Activated naive CD8-positive, alpha-beta T cell treated with anti-CD3 and anti-CD28 coated beads for 36 hours (primary cell): ENCODE data around the gene RASL12. TPM values are rescaled to one million over a fixed set of nuclear protein-coding genes. Genes with fewer than 3 reads are reported as not detected.
A peak's percentile ranks its signal among the peaks of the same experiment; 100 is the strongest.
"Not testable (repeated sequence)": the region's sequence is repeated elsewhere in the genome, so short reads cannot be mapped to it uniquely, and the experiment has no call there.

Source experiments
- DNase-seq: peaks from one replicate; pipeline ENCODE4 v3.0.0; 2021
- H3K27ac Mint-ChIP-seq: one replicate; pipeline ENCODE4 v1.8.0; 2022; ENCODE audit warnings: mild to moderate bottlenecking, moderate library complexity, mixed read lengths
- H3K27me3 Mint-ChIP-seq: one replicate; pipeline ENCODE4 v1.8.0; 2022; ENCODE audit warnings: mild to moderate bottlenecking, mixed read lengths
- H3K36me3 Mint-ChIP-seq: one replicate; pipeline ENCODE4 v1.8.0; 2021; ENCODE audit warnings: mild to moderate bottlenecking, mixed read lengths
- H3K4me1 Mint-ChIP-seq: one replicate; pipeline ENCODE4 v1.8.0; 2021; ENCODE audit warnings: mixed read lengths
- H3K4me3 Mint-ChIP-seq: one replicate; pipeline ENCODE4 v1.8.0; 2022; ENCODE audit warnings: mild to moderate bottlenecking, moderate library complexity, mixed read lengths
- H3K9me3 Mint-ChIP-seq: one replicate; pipeline ENCODE4 v1.8.0; 2022; ENCODE audit warnings: mixed read lengths
- total RNA-seq, 2 experiments: library from RNA; stranded (reverse); gene quantifications; one replicate each; pipeline ENCODE4 v1.2.3, GENCODE V29; 2021

Gene RASL12
- total RNA-seq, 2 experiments from 2014 or later, result not detected

DNA sequence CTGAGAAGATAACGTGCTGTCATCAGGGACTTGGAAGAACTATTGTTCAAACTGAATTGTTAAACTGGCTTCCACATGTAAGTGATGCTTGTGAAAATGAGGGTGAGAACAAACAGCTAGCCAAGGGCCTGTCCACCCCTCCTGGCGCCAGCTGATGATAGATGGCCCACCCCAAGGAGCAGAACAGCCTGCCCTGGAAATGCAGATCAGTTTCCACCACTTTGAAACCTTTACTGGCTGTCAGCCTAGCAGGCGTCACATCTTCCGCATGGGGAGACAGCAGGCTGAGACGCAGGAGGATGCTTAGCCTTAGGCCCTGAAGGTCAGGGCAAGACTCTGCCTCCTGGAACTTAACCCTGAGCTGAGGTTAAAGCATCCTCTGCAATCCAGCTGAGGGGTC lies 29.0 kb downstream of the RASL12 start:
- H3K27ac Mint-ChIP-seq, result no peak overlapping the region
- no peaks in the 10 kb centered on the region for H3K9me3 Mint-ChIP-seq
- H3K4me1 Mint-ChIP-seq, result no peaks in the 10 kb centered on the region
- no peak for DNase-seq
- no peak overlapping the region for H3K4me3 Mint-ChIP-seq
- H3K27me3 Mint-ChIP-seq, result no peaks in the 10 kb centered on the region
- no peaks in the 10 kb centered on the region for H3K36me3 Mint-ChIP-seq

DNA sequence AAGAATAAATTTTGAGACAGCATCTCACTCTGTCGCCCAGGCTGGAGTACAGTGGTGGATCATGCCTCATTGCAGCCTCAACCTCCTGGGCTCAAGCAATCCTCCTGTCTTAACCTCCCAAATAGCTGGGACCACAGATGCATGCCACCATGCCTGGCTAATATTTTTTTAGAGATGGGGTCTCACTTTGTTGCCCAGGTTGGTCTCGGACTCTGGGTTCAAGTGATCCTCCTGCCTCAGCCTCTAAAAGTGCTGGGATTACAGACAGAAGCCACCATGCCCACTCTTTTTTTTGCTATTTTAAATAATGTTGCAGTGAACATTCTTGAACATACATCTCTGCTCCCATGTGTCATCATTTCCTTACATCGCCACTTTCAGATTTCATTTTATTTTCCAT lies 29.4 kb downstream of the RASL12 start:
- Mint-ChIP-seq H3K36me3 (no peaks in the 10 kb centered on the region), H3K27me3 (no peaks in the 10 kb centered on the region), H3K9me3 (no peaks in the 10 kb centered on the region), H3K4me1 (peaks cover 3% of the 10 kb centered on the region), H3K27ac (no peak overlapping the region), H3K4me3 (no peak overlapping the region)
- DNase-seq, result no peak

GRCh38 chr15:65037309-65037708 lies 30.5 kb downstream of the RASL12 start:
- H3K36me3 Mint-ChIP-seq, result no peaks in the 10 kb centered on the region
- H3K4me3 Mint-ChIP-seq, result no peak overlapping the region
- H3K4me1 Mint-ChIP-seq, result peaks cover 6% of the 10 kb centered on the region
- no peaks in the 10 kb centered on the region for H3K9me3 Mint-ChIP-seq
- H3K27me3 Mint-ChIP-seq, result no peaks in the 10 kb centered on the region
- H3K27ac Mint-ChIP-seq, result no peak overlapping the region
- no peak for DNase-seq

DNA sequence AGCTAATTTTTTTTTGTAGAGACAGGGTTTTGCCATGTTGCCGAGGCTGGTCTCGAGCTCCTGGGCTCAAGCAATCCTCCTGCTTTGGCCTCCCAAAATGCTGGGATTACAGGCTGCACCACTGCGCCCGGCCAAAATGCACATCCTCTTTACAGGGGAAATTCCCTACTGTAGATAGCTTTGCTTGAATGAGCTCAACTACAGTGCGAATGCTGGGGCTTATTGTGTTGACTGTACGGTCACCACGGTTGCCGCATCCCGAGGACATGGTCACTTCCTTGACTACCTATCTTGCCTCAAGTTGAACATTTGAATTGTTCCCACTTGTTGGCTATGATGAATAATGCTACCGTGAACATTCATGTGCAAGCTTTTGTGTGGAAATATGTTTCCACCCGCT lies 33.1 kb downstream of the RASL12 start:
- no peak for DNase-seq
- Mint-ChIP-seq H3K36me3 (no peaks in the 10 kb centered on the region), H3K27me3 (peaks cover 14% of the 10 kb centered on the region), H3K4me3 (no peak overlapping the region), H3K9me3 (no peaks in the 10 kb centered on the region), H3K27ac (no peak overlapping the region), H3K4me1 (peaks cover 10% of the 10 kb centered on the region)

GRCh38 chr15:65033659-65034269 lies 34.0 kb downstream of the RASL12 start:
- Mint-ChIP-seq H3K4me1 (peaks cover 10% of the 10 kb centered on the region), H3K9me3 (no peaks in the 10 kb centered on the region), H3K27ac (no peak overlapping the region), H3K27me3 (peaks cover 14% of the 10 kb centered on the region), H3K36me3 (no peaks in the 10 kb centered on the region), H3K4me3 (no peak overlapping the region)
- DNase-seq, result no peak

DNA sequence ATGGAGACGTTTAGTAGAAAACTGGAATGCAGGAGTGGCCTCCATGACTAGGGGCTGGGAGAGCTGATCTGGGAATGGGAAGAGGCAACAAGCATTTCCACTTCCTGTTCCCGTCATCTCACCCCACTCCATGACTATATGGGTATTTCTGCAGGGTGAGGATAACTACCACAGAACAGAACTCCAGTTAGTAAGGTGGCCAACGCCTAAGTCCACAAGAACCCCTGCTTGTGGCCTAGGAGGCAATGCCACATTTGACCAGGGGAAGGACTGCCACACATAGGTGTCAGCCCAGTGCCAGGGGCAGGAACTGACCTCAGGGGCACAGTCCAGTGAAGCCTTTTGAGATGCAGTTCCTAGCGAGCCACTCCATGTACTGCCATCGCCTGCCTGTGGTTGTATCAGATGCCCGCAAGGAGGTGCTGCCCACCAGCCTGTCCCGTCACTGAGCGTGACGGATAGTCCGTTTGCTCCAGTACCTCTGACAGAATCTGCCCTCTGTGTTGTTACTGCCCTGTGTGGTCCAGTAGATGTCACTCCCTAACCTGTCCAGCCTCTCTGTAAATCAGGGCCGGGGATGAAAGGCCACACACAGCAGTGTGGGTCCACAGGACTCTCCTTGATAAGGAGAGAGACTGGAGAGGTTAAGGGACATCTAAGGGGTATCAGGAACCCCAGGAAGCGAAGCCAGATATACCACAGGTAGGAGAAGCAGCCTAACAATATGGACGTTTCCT lies 34.8 kb downstream of the RASL12 start:
- Mint-ChIP-seq H3K27me3 (peaks cover 14% of the 10 kb centered on the region), H3K36me3 (no peaks in the 10 kb centered on the region), H3K9me3 (no peaks in the 10 kb centered on the region), H3K4me1 (peaks cover 16% of the 10 kb centered on the region), H3K27ac (no peak overlapping the region), H3K4me3 (no peak overlapping the region)
- peak; percentile 58 for DNase-seq

DNA sequence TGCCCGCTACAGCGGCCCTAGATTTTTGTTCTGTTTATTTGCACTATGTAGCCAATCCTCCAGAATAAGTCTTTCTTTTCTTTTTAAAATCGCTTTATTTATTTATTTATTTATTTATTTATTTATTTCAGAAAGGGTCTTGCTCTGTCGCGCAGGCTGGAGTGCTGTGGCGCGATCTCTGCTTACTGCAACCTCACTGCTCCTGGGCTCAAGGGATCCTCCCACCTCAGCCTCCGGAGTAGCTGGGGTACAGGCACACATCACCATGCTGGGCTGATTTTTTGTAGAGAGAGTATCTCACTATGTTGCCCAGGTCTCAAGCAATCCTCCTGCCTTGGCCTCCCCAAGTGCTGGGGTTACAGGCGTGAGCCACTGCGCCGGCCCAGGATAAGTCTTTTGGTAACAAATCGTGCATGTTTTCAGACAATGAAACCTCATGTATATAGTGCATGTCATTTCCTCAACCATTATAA lies 38.0 kb downstream of the RASL12 start:
- no peaks in the 10 kb centered on the region for H3K9me3 Mint-ChIP-seq
- H3K27me3 Mint-ChIP-seq, result peaks cover 14% of the 10 kb centered on the region
- H3K36me3 Mint-ChIP-seq, result peaks cover 7% of the 10 kb centered on the region
- H3K4me1 Mint-ChIP-seq, result peaks cover 28% of the 10 kb centered on the region
- H3K27ac Mint-ChIP-seq, result no peak overlapping the region
- DNase-seq, result no peak
- peak overlapping the region; percentile 56 for H3K4me3 Mint-ChIP-seq

GRCh38 chr15:65028921-65029735 lies 38.7 kb downstream of the RASL12 start, which contains the start of gene MTFMT:
Gene MTFMT, minus strand, starts transcription at chr15:65029639. Its CDS starts 26 bp downstream, at chr15:65029613.
- DNase-seq, result peak; percentile 93
- peaks cover 9% of the 10 kb centered on the region for H3K36me3 Mint-ChIP-seq
- H3K9me3 Mint-ChIP-seq, result no peaks in the 10 kb centered on the region
- peaks cover 14% of the 10 kb centered on the region for H3K27me3 Mint-ChIP-seq
- H3K4me3 Mint-ChIP-seq, result peak within 1 kb of the TSS; percentile 91
- peaks cover 28% of the 10 kb centered on the region for H3K4me1 Mint-ChIP-seq
- H3K27ac Mint-ChIP-seq, result peak within 1 kb of the TSS; percentile 54

GRCh38 chr15:65028338-65028737 lies 39.5 kb downstream of the RASL12 start:
- H3K4me1 Mint-ChIP-seq, result peaks cover 30% of the 10 kb centered on the region
- H3K36me3 Mint-ChIP-seq, result peaks cover 15% of the 10 kb centered on the region
- peaks cover 14% of the 10 kb centered on the region for H3K27me3 Mint-ChIP-seq
- H3K27ac Mint-ChIP-seq, result peak overlapping the region; percentile 54
- peak overlapping the region; percentile 91 for H3K4me3 Mint-ChIP-seq
- DNase-seq, result peak; percentile 18
- H3K9me3 Mint-ChIP-seq, result no peaks in the 10 kb centered on the region

DNA sequence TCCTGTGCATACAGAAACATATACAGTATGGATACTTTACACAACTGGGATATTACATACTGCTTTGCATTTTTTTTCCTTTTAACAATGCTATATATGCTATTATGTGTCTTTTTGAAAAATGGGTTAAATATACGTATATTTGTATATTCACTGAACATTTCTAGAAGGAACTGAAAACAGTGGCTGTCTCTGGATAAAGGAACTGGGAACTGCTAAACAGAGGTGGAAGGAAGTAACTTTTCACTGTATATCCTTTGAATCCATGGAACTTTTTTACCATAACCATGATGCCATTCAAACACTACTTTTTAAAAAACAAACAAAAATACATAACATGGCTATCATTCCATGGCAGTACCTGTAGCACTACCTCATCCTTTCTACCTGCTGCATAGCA lies 40.2 kb downstream of the RASL12 start:
- peaks cover 16% of the 10 kb centered on the region for H3K36me3 Mint-ChIP-seq
- DNase-seq, result no peak
- H3K4me3 Mint-ChIP-seq, result peak overlapping the region; percentile 91
- no peak overlapping the region for H3K27ac Mint-ChIP-seq
- H3K4me1 Mint-ChIP-seq, result peaks cover 29% of the 10 kb centered on the region
- H3K9me3 Mint-ChIP-seq, result no peaks in the 10 kb centered on the region
- peaks cover 14% of the 10 kb centered on the region for H3K27me3 Mint-ChIP-seq

DNA sequence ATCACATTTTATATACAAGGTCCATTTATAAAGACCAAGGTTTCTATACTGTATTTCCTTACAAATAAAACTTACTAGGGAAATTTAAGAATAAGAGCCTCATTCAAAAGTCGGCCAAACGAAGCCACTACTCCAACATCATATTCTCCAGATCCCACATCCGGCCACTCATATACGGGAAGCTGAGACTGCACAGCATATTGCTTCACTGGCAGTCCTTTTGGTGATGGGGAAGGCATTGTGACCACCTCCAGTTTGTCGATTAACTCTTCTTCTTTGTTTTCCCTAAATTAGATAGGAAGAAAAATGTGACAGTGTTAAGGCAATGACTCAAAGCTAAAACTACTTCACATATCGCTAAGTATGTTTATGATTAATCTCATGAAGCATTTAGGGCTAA lies 41.0 kb downstream of the RASL12 start:
- no peak for DNase-seq
- H3K9me3 Mint-ChIP-seq, result no peaks in the 10 kb centered on the region
- H3K36me3 Mint-ChIP-seq, result peaks cover 16% of the 10 kb centered on the region
- H3K4me3 Mint-ChIP-seq, result no peak overlapping the region
- peaks cover 29% of the 10 kb centered on the region for H3K4me1 Mint-ChIP-seq
- no peak overlapping the region for H3K27ac Mint-ChIP-seq
- H3K27me3 Mint-ChIP-seq, result peaks cover 8% of the 10 kb centered on the region

- Mint-ChIP-seq H3K9me3 (no peaks in the 10 kb centered on the region), H3K4me3 (no peak overlapping the region), H3K4me1 (peaks cover 12% of the 10 kb centered on the region), H3K27me3 (no peaks in the 10 kb centered on the region), H3K27ac (no peak overlapping the region), H3K36me3 (peaks cover 29% of the 10 kb centered on the region)
- DNase-seq, result no peak
Observed at GRCh38 chr15:65021488-65021887, 46.3 kb downstream of the RASL12 start.

DNA sequence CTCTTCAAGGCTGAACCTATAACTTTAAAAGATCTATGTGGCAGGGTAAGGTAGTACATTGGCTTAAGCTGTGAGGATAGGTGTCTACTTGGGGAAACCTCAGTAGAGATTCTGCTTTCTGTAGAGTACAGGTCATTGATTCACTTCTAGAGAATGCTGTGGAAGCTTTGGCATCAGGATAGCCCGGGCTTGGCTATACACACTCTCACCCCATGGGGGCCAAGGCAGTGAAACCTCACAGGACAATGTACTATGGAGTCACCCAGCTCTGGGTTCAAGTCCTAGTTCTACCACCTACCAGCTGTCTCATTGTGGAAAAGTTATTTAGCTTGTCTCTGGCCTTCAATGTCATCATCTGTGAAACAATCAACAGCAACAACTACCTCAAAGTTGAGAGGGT lies 47.4 kb downstream of the RASL12 start:
- Mint-ChIP-seq H3K36me3 (peaks cover 30% of the 10 kb centered on the region), H3K4me1 (peaks cover 7% of the 10 kb centered on the region), H3K9me3 (no peaks in the 10 kb centered on the region), H3K27me3 (no peaks in the 10 kb centered on the region), H3K4me3 (no peak overlapping the region), H3K27ac (no peak overlapping the region)
- no peak for DNase-seq

DNA sequence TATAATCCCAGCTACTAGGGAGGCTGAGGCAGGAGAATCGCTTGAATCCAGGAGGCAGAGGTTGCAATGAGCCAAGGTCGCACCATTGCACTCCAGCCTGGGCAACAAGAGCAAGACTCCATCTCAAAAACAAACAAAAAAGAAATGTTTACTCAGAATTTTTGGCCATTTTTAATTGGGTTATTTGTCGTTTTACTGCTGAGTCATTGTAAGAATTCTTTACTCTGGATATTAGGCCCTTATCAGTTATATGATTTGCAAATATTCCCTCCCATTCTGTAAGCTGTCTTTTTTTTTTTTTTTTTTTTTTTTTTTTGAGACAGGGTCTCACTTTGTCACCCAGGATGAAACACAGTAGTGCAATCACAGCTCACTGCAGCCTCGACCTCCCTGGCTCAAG lies 56.6 kb downstream of the RASL12 start:
- not testable (repeated sequence) for H3K4me3 Mint-ChIP-seq, H3K9me3 Mint-ChIP-seq, H3K27ac Mint-ChIP-seq, DNase-seq, H3K4me1 Mint-ChIP-seq, H3K27me3 Mint-ChIP-seq
- peaks cover 47% of the 10 kb centered on the region for H3K36me3 Mint-ChIP-seq

GRCh38 chr15:65008983-65009382 lies 58.8 kb downstream of the RASL12 start:
- Mint-ChIP-seq H3K4me3 (no peak overlapping the region), H3K36me3 (peaks cover 31% of the 10 kb centered on the region), H3K9me3 (peaks cover 5% of the 10 kb centered on the region), H3K4me1 (no peaks in the 10 kb centered on the region), H3K27me3 (no peaks in the 10 kb centered on the region), H3K27ac (no peak overlapping the region)
- no peak for DNase-seq
